Left lung (tissue), 10 donors: ENCODE data around the gene CFAP100. TPM values are rescaled to one million over a fixed set of nuclear protein-coding genes. Genes with fewer than 3 reads are reported as not detected.

Experiments
- ATAC-seq: fragments of 200-7000 bp; cut with Tn5 transposase; one replicate; pipeline ENCODE4 v1.9.1; 2020; ENCODE audit warnings: moderate library complexity
- DNase-seq, 4 donors: peaks; one replicate each; pipeline ENCODE4 v3.0.0-alpha.2; 2013 to 2020
- H3K27ac ChIP-seq, 2 donors: fragments of 200-600 bp; sonication (generic) in 1 of 2; one replicate each; pipeline versions ENCODE4 v1.5.0 to v1.8.0; 2020 to 2021
- H3K27me3 ChIP-seq, 2 donors: fragments of 200-600 bp; sonication (generic) in 1 of 2; one replicate each; pipeline versions ENCODE4 v1.5.0 to v1.8.0; 2020 to 2021
- H3K36me3 ChIP-seq, 2 donors: fragments of 200-600 bp; sonication (generic) in 1 of 2; one replicate each; pipeline versions ENCODE4 v1.5.0 to v1.8.0; 2020 to 2021
- H3K4me1 ChIP-seq, 2 donors: fragments of 200-600 bp; one replicate each; pipeline ENCODE4 v1.8.0; 2021
- H3K4me3 ChIP-seq, 2 donors: fragments of 200-600 bp; sonication (generic) in 1 of 2; one replicate each; pipeline versions ENCODE4 v1.5.0 to v1.8.0; 2020 to 2021; ENCODE audit warnings: mild to moderate bottlenecking in 1 of 2
- H3K9me3 ChIP-seq, 2 donors: fragments of 200-600 bp; sonication (generic) in 1 of 2; one replicate each; pipeline versions ENCODE4 v1.5.0 to v1.8.0; 2020 to 2021
- intact Hi-C, 2 donors: fragments of 100-400 bp; cut with DNase I; formaldehyde crosslinking; loops; one replicate each; pipeline versions ENCODE4 v1.11.2 to v1.14.2; 2022
- polyA plus RNA-seq, 6 donors: library from polyadenylated mRNA; unstranded; fragments of 120-200 nt; gene quantifications; one replicate each; pipeline ENCODE4 v1.2.1, GENCODE V29; 2013; ENCODE audit not compliant: insufficient read length in 6 of 6
- total RNA-seq, 2 donors: library from RNA; stranded (reverse); fragmentation: NEBNext Ultra II Directional; extraction: Animal tissue kit (Norgen Biotek cat#: 25700); gene quantifications; one replicate each; pipeline ENCODE4 v1.2.1, GENCODE V29; 2021
- TF ChIP-seq, protein P1 (sequence below), 2 donors: fragments of 200-600 bp; sonication (generic) in 1 of 2; IDR thresholded peaks; one replicate each; pipeline versions ENCODE4 v1.5.0 to v1.8.0; 2021; ENCODE audit warnings: antibody characterized with exemption in 2 of 2
- donor health status: DM: no; HTN: yes; CAD: no.
- donor health status: DM: no; HTN: no; CAD: no.

Gene CFAP100
- total and polyA plus RNA-seq, 8 donors = 1.0 to 8.2 (median 6.1) TPM; not detected in 1

DNA sequence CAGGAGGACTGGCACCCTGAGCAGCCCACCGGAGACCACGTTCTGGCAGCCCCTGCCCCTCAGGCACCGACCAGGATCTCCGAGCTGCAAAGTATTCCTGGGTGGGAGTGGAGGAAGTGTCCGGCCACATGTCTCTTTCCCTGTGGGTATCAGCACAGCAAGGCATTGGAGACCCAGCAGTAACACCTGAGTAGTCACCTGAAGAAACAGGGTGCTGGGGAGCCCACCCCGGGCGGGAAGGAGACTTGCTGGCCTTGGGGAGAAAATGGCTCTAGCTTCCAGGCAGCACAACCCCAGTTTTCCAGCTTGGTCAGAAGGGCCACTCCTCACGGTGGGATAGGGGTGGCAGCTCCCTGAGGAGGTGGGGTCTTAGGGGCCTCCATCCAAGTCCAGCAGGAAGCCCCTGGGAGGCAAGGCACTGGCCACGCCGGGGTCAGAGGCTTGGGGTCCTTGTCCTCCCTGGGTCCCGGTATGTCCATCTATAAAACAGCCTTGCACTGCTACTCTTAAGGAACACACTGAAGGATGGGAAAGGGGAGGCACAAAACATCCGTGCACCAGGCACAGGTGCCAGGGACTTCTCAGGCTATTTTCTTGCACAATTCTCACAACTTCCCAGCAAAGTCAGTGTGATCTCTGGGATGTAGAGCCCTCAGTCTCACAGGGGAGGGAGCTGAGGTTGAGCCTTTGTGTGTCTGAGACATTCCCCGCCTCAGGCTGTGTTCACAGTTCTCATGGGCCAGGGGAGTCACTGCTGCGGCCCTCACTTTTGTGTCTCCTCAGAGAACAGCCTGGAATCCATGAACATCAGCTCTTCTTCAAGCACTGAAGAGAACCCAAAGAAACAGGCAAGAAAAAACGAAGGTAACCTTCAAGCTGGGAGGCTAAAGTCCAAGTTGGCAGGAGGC lies 11.9 kb downstream of the CFAP100 start:
- Histone ChIP-seq H3K36me3 (no peaks in the 10 kb centered on the region), H3K9me3 (no peaks in the 10 kb centered on the region), H3K27me3 (peaks cover 1 to 19% of the 10 kb centered on the region in 2 donors), H3K4me1 (no peaks in the 10 kb centered on the region), H3K4me3 (no peak overlapping the region), H3K27ac (no peak overlapping the region)
- no peak for DNase-seq
- TF ChIP-seq, protein P1, sequence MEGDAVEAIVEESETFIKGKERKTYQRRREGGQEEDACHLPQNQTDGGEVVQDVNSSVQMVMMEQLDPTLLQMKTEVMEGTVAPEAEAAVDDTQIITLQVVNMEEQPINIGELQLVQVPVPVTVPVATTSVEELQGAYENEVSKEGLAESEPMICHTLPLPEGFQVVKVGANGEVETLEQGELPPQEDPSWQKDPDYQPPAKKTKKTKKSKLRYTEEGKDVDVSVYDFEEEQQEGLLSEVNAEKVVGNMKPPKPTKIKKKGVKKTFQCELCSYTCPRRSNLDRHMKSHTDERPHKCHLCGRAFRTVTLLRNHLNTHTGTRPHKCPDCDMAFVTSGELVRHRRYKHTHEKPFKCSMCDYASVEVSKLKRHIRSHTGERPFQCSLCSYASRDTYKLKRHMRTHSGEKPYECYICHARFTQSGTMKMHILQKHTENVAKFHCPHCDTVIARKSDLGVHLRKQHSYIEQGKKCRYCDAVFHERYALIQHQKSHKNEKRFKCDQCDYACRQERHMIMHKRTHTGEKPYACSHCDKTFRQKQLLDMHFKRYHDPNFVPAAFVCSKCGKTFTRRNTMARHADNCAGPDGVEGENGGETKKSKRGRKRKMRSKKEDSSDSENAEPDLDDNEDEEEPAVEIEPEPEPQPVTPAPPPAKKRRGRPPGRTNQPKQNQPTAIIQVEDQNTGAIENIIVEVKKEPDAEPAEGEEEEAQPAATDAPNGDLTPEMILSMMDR (IDR thresholded peaks at IDR 0.05) = no peak
- intact Hi-C loops = no loop called here
- no peak for ATAC-seq

DNA sequence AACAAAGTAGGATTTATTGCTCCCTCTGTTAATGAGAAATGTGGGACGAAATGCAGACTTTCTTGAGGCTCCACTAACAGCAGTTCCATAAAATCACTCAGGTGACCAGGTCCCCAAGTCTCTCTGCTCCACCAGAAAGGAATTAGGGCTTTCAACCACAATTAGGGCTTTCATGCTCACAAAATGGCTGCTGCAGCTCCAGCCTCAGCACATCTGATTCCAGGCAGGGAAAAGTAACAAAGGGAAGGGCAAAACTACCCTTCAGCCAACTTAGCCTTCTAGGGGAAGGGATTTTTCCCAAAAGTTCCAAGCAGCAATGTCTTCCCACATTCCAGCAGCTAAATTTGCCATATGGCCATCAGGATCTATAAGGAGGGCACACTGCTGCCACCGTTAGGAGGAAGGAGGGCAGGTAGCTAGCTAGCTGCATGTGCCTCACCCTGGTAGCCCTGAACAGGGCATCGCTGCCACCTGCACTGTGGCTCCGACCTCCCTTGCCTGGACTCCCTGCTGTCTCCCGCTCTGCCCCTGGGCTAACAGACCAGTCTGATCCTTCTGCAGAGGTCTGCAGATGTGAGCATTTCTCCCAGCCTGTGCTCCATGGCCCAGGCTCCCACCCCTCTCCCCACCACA lies 12.8 kb downstream of the CFAP100 start:
- intact Hi-C loops = no loop called here
- no peak for ATAC-seq

DNA sequence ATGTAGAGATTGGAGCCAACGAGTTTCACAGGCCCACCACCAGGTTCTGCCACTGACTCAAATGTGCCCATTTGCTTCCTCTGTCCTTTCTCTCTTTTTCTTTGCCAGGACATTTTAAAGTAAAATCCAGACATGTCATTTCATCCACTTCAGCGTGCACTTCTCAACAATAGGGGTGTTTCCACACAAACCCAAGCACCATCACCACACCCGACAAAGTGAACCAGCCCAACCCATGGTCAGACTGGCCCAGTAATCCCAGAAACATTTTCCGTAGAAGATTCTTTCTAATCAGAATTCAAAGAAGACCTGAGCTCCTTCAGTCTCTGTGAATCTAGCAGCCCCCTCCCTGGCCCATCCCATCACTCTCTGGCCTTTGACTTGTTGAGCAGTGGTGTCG lies 13.4 kb downstream of the CFAP100 start:
- ATAC-seq = no peak
- Histone ChIP-seq H3K36me3 (no peaks in the 10 kb centered on the region), H3K4me3 (no peak overlapping the region), H3K27ac (no peak overlapping the region), H3K27me3 (peaks cover 4 to 19% of the 10 kb centered on the region in 2 donors), H3K9me3 (no peaks in the 10 kb centered on the region), H3K4me1 (no peaks in the 10 kb centered on the region)
- DNase-seq = no peak
- intact Hi-C loops = no loop called here
- TF ChIP-seq, protein P1 (IDR thresholded peaks at IDR 0.05) = no peak

More for the DNA sequence above, 12.8 kb downstream of the CFAP100 start:
- Histone ChIP-seq H3K27me3 (peaks cover 4 to 14% of the 10 kb centered on the region in 2 donors), H3K36me3 (no peaks in the 10 kb centered on the region), H3K27ac (no peak overlapping the region), H3K4me1 (no peaks in the 10 kb centered on the region), H3K4me3 (no peak overlapping the region), H3K9me3 (no peaks in the 10 kb centered on the region)
- TF ChIP-seq, protein P1 (IDR thresholded peaks at IDR 0.05) = no peak
- no peak for DNase-seq

DNA sequence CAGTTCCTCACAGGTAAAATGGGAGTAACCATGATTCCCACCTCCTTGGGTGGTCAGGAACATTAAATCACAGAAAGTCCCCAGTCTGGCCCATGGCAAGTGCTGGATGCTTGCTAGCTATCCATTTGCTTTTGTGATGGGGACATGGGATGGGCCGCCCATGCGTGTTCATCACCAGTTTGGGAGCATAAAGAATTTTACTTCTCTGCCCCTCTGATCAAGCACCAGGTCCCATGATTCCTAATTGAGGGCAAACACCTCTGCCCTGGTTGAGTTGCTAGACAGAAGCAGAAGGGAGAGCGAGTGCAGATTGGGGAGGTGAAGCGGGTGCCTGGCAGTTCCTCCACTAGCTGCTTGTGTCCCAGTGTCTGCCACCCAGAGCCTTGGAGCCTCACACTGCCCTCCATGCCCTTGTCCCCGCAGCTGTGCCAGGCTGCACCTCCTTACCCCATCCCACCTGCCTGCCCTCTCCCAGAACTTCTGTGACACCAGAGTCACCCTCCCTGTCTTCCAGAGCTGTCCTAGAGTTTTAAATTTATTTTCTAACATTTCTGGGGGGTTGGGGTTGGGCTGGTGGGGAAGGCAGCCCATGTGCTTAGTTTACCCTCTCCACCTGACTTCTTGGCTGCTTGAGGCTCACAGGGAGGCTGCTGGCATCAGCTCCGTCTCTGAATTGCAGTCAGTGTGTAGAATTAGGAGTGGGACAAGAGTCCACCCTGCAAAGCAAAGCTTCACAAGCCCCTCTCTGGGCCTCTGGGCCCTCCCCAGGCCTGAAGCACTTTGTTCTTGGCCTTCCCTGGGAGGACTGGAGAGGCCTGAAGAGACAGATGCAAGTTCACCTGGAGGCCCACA lies 18.4 kb downstream of the CFAP100 start:
- DNase-seq (no peak), ATAC-seq (no peak)
- peaks cover 10 to 58% of the 10 kb centered on the region in 2 donors for H3K27me3 ChIP-seq
- no peak overlapping the region for H3K4me3 ChIP-seq
- no peaks in the 10 kb centered on the region for H3K4me1 ChIP-seq
- H3K27ac ChIP-seq = no peak overlapping the region
- TF ChIP-seq, protein P1 (IDR thresholded peaks at IDR 0.05) = no peak
- no peaks in the 10 kb centered on the region for H3K36me3 ChIP-seq
- H3K9me3 ChIP-seq = no peaks in the 10 kb centered on the region
- intact Hi-C loops = no loop called here
